ENCODE results near the gene ZNF343. TPM values are rescaled to one million over a fixed set of nuclear protein-coding genes. Genes with fewer than 3 reads are reported as not detected.

Gene ZNF343
- total RNA-seq, 4 donors from 2014 or later: 12.0 to 15.6 (median 13.6) TPM

GRCh38 chr20:2475850-2476741 lies 32.6 kb downstream of the ZNF343 start:
- TF ChIP-seq, protein P1, sequence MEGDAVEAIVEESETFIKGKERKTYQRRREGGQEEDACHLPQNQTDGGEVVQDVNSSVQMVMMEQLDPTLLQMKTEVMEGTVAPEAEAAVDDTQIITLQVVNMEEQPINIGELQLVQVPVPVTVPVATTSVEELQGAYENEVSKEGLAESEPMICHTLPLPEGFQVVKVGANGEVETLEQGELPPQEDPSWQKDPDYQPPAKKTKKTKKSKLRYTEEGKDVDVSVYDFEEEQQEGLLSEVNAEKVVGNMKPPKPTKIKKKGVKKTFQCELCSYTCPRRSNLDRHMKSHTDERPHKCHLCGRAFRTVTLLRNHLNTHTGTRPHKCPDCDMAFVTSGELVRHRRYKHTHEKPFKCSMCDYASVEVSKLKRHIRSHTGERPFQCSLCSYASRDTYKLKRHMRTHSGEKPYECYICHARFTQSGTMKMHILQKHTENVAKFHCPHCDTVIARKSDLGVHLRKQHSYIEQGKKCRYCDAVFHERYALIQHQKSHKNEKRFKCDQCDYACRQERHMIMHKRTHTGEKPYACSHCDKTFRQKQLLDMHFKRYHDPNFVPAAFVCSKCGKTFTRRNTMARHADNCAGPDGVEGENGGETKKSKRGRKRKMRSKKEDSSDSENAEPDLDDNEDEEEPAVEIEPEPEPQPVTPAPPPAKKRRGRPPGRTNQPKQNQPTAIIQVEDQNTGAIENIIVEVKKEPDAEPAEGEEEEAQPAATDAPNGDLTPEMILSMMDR (IDR thresholded peaks at IDR 0.05): no peak
- TF ChIP-seq POLR2A (IDR thresholded peaks at IDR 0.05) (no peak), EP300 (IDR thresholded peaks at IDR 0.05) (no peak)
- Histone ChIP-seq H3K27me3 (no peaks in the 10 kb centered on the region), H3K4me1 (peaks cover 0 to 5% (median 0%) of the 10 kb centered on the region in 4 donors), H3K9me3 (no peaks in the 10 kb centered on the region), H3K4me3 (no peak overlapping the region), H3K27ac (no peak overlapping the region), H3K36me3 (peaks cover 0 to 34% (median 0%) of the 10 kb centered on the region in 3 donors)
- 90 to 91% methylated on average over 9 of the region's 9 CpGs for WGBS, 2 donors
- no peak for DNase-seq (ENCODE audit: low spot score in 2 of 2)

DNA sequence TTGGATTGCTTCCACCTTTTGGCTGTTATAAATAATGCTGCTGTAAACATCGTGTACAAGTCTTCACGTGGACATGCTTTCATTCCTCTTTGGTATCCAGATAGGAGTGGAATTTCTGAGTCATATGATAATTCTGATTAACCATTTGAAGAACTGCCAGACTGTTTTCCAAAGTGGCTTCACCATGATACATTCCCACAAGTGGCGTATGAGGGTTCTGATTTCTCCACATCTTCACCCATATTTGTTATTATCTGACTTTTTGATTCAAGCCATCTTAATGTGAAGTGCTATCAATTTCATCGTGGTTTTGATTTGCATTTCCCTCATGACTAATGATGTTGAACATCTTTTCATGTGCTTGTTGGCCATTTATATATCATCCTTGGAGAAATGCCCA lies 35.2 kb downstream of the ZNF343 start:
- Histone ChIP-seq H3K27ac (no peak overlapping the region), H3K4me3 (no peak overlapping the region), H3K4me1 (peaks cover 0 to 20% (median 3%) of the 10 kb centered on the region in 4 donors), H3K9me3 (no peaks in the 10 kb centered on the region), H3K27me3 (no peaks in the 10 kb centered on the region), H3K36me3 (peaks cover 0 to 19% (median 0%) of the 10 kb centered on the region in 3 donors)
- WGBS, 2 donors: 63 to 66% methylated on average over 4 of the region's 4 CpGs
- TF ChIP-seq, protein P1 (IDR thresholded peaks at IDR 0.05): no peak
- DNase-seq (ENCODE audit: low spot score in 2 of 2): no peak

DNA sequence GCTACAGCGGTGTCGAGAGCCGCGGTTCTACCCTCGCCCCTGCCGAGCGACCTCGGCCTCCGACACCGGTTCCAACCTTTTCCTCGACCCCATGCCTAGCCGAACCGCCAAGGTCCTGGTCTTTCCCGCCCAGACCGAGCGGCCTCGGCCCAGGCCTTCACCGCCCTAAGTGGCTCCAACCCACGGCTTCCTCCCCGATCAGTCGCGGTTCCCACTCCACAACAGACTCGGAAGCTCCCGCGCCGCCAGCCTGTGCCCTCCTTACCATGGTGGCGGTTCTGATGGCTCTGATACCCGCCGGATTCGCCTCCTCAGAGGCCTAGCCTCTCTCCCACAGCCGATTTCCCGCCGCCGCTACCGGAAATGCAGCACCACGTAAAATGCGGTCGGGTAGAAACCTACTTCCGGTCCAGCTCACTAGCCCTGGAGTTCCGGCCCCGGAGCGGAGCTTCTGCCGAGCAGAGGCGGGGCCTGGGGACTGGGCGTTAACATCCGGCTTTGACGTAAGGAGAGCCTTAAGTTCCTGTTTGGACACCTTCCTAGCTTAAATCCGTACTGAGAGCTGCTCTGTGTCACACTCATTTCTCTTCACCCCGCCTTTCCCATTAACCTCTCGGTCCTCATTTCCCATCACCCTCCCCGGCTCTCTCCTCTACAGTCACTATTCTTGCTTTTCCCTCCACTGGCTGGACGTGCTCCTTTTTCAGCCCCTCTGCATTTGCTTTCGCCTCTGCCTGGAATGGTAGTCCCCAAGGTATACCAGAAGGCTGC lies 38.1 kb downstream of the ZNF343 start, which contains the start of gene SNRPB:
Gene SNRPB, minus strand, starts transcription at position 367 of the 771 bp plus-strand sequence. Its CDS starts 99 bp downstream, at position 268.
- Histone ChIP-seq H3K36me3 (peaks cover 0 to 20% (median 5%) of the 10 kb centered on the region in 3 donors), H3K9me3 (no peaks in the 10 kb centered on the region), H3K4me3 (peak within 1 kb of the TSS; percentile 55 to 80 (median 74)), H3K4me1 (peaks cover 0 to 43% (median 3%) of the 10 kb centered on the region in 4 donors), H3K27me3 (no peaks in the 10 kb centered on the region), H3K27ac (peak within 1 kb of the TSS; percentile 80 to 94 (median 88))
- TF ChIP-seq POLR2A (IDR thresholded peaks at IDR 0.05) (peak in 1 of 2 donors; percentile 98), EP300 (IDR thresholded peaks at IDR 0.05) (peak; percentile 91 to 98)
- TF ChIP-seq, protein P1 (IDR thresholded peaks at IDR 0.05): peak in 2 of 5 experiments; percentile 10 to 36
- peak; percentile 87 to 92 for DNase-seq (ENCODE audit: low spot score in 2 of 2)
- 1 to 2% methylated on average over 41 to 50 of the region's 53 CpGs for whole genome bisulfite sequencing, 2 donors

GRCh38 chr20:2469991-2470422 lies 38.7 kb downstream of the ZNF343 start:
- H3K9me3 ChIP-seq: no peaks in the 10 kb centered on the region
- H3K4me1 ChIP-seq: peaks cover 0 to 43% (median 3%) of the 10 kb centered on the region in 4 donors
- TF ChIP-seq POLR2A (IDR thresholded peaks at IDR 0.05) (no peak), EP300 (IDR thresholded peaks at IDR 0.05) (no peak)
- TF ChIP-seq, protein P1 (IDR thresholded peaks at IDR 0.05): no peak
- H3K36me3 ChIP-seq: peaks cover 0 to 26% (median 8%) of the 10 kb centered on the region in 3 donors
- peak overlapping the region; percentile 55 to 80 (median 74) for H3K4me3 ChIP-seq
- 0% methylated on average over 19 of the region's 19 CpGs for WGBS, 2 donors
- peak overlapping the region; percentile 80 to 94 (median 88) for H3K27ac ChIP-seq
- DNase-seq (ENCODE audit: low spot score in 2 of 2): peak in 1 of 2 donors; percentile 12
- H3K27me3 ChIP-seq: no peaks in the 10 kb centered on the region

All from tibial nerve (tissue), 4 donors.